ENCODE data around the gene MRPS7. TPM values are rescaled to one million over a fixed set of nuclear protein-coding genes. Genes with fewer than 3 reads are reported as not detected.

Gene MRPS7
- total RNA-seq, 1 experiment from 2014 or later = 125 TPM

DNA sequence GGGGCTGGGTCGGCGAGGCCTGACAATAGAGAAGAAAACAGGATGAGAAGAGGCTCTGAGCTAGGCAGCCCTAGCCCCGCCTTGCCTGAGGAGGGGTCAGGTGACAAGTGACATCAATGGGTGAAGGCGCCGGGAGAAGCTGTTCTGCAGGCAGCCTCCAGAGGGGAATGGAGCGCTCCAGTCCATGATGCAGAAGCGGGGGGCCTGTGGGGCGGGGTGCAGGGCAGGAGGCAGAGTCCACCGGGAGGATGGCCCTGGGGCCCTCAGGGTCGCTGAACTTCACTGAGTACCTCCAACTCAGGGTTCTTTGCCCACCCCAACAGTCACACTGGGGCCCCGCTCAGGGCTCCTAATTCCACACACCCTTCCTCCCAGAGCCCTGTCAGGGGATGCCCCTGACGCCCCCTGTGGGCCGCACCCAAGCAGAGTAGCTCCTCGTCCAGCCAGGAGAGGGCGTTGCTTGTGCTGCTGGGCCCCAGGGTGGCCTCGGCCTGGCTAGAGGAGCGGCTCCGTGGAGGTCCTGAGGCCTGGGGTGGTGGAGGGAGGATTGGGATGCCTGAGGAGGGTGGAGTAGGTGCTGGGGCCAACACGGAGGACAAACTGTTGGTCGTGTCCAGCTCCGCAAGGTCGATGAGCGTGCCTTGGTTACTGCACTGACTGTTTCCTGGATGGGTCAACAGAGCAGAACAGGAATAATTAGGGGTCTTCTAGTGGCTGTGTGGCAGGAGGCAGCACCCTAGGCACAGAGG lies 21.1 kb upstream of the MRPS7 start:
- CTCF ChIA-PET = interaction anchor here (0.5 to 2.7 kb wide), 10 partner anchors 11 to 131 kb away, joined by 3 to 33 read pairs (median 6); partner anchors contain the start of genes ARMC7, GGA3, MIF4GD and MRPS7
- Mint-ChIP-seq H3K4me1 (ENCODE audit: low read depth, unreplicated experiment) (peaks cover 19% of the 10 kb centered on the region), H3K27ac (ENCODE audit: unreplicated experiment) (peak overlapping the region; percentile 51), H3K9me3 (ENCODE audit: unreplicated experiment) (no peaks in the 10 kb centered on the region), H3K27me3 (ENCODE audit: insufficient read depth, unreplicated experiment) (no peaks in the 10 kb centered on the region), H3K36me3 (ENCODE audit: insufficient read depth, unreplicated experiment) (peaks cover 86% of the 10 kb centered on the region), H3K4me3 (ENCODE audit: unreplicated experiment) (no peak overlapping the region)
- peak; percentile 69 to 73 for DNase-seq
- POLR2A ChIA-PET = interaction anchor here (0.5 to 0.6 kb wide), 3 partner anchors 23 to 165 kb away, joined by 3 to 7 read pairs (median 3); partner anchors contain the start of gene GRB2
- Histone ChIP-seq H3K4me1 (peaks cover 16% of the 10 kb centered on the region), H3K9me3 (no peaks in the 10 kb centered on the region), H3K36me3 (ENCODE audit: control insufficient read depth, insufficient read depth, low read length) (peaks cover 8% of the 10 kb centered on the region; the same call in 1 of the 2 replicates), H3K4me3 (ENCODE audit: low read depth, low read length) (no peak overlapping the region), H3K27me3 (replicated peaks; ENCODE audit: control insufficient read depth, insufficient read depth, low read length) (no peaks in the 10 kb centered on the region)
- no TSS peak for BruUV-seq (replicated peaks)
- intact Hi-C loops (cut with micrococcal nuclease; ENCODE audit: unreplicated experiment) = loop anchor here (1.0 kb wide), 1 partner anchor 172 kb away; no protein-coding TSS in a partner anchor
- TF ChIP-seq, protein P1, sequence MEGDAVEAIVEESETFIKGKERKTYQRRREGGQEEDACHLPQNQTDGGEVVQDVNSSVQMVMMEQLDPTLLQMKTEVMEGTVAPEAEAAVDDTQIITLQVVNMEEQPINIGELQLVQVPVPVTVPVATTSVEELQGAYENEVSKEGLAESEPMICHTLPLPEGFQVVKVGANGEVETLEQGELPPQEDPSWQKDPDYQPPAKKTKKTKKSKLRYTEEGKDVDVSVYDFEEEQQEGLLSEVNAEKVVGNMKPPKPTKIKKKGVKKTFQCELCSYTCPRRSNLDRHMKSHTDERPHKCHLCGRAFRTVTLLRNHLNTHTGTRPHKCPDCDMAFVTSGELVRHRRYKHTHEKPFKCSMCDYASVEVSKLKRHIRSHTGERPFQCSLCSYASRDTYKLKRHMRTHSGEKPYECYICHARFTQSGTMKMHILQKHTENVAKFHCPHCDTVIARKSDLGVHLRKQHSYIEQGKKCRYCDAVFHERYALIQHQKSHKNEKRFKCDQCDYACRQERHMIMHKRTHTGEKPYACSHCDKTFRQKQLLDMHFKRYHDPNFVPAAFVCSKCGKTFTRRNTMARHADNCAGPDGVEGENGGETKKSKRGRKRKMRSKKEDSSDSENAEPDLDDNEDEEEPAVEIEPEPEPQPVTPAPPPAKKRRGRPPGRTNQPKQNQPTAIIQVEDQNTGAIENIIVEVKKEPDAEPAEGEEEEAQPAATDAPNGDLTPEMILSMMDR (IDR thresholded peaks at IDR 0.05; ENCODE audit: insufficient read depth in 1 of 2, low read depth in 1 of 2, low read length in 1 of 2, severe bottlenecking in 1 of 2, unreplicated experiment in 1 of 2) = peak; percentile 64 to 82

- Histone ChIP-seq H3K4me1 (peaks cover 16% of the 10 kb centered on the region), H3K9me3 (no peaks in the 10 kb centered on the region), H3K4me3 (ENCODE audit: low read depth, low read length) (no peak overlapping the region), H3K27me3 (replicated peaks; ENCODE audit: control insufficient read depth, insufficient read depth, low read length) (no peaks in the 10 kb centered on the region), H3K36me3 (ENCODE audit: control insufficient read depth, insufficient read depth, low read length) (peaks cover 9% of the 10 kb centered on the region)
- TF ChIP-seq, protein P1 (IDR thresholded peaks at IDR 0.05; ENCODE audit: insufficient read depth in 1 of 2, low read depth in 1 of 2, low read length in 1 of 2, severe bottlenecking in 1 of 2, unreplicated experiment in 1 of 2) = no peak
- H3K4me1 Mint-ChIP-seq (ENCODE audit: low read depth, unreplicated experiment) = peaks cover 19% of the 10 kb centered on the region
- peak overlapping the region; percentile 51 for H3K27ac Mint-ChIP-seq (ENCODE audit: unreplicated experiment)
- intact Hi-C loops (cut with micrococcal nuclease; ENCODE audit: unreplicated experiment) = no loop called here
- BruUV-seq (replicated peaks) = TSS peak; percentile 6
- DNase-seq = no peak
- H3K27me3 Mint-ChIP-seq (ENCODE audit: insufficient read depth, unreplicated experiment) = no peaks in the 10 kb centered on the region
- ChIA-PET CTCF (interaction anchor here (1.3 to 2.7 kb wide), 5 partner anchors 11 to 127 kb away, joined by 4 to 33 read pairs (median 7); partner anchors contain the start of genes MIF4GD and NUP85), POLR2A (interaction anchor here (0.5 kb wide), 1 partner anchor 165 kb away, joined by 3 read pairs; the partner anchor contains the start of gene GRB2)
- peaks cover 81% of the 10 kb centered on the region for H3K36me3 Mint-ChIP-seq (ENCODE audit: insufficient read depth, unreplicated experiment)
- no peak overlapping the region for H3K4me3 Mint-ChIP-seq (ENCODE audit: unreplicated experiment)
- H3K9me3 Mint-ChIP-seq (ENCODE audit: unreplicated experiment) = no peaks in the 10 kb centered on the region
These were observed 20.6 kb upstream of the MRPS7 start for GRCh38 chr17:75241143-75241430.

- POLR2A ChIA-PET = no interaction called here
- peaks cover 10% of the 10 kb centered on the region for H3K36me3 ChIP-seq (ENCODE audit: control insufficient read depth, insufficient read depth, low read length)
These were observed 20.2 kb upstream of the MRPS7 start for GRCh38 chr17:75241502-75241901.

More at GRCh38 chr17:75241502-75241901, 20.2 kb upstream of the MRPS7 start:
- Mint-ChIP-seq H3K27me3 (ENCODE audit: insufficient read depth, unreplicated experiment) (no peaks in the 10 kb centered on the region), H3K4me3 (ENCODE audit: unreplicated experiment) (no peak overlapping the region), H3K27ac (ENCODE audit: unreplicated experiment) (no peak overlapping the region), H3K36me3 (ENCODE audit: insufficient read depth, unreplicated experiment) (peaks cover 77% of the 10 kb centered on the region), H3K9me3 (ENCODE audit: unreplicated experiment) (no peaks in the 10 kb centered on the region), H3K4me1 (ENCODE audit: low read depth, unreplicated experiment) (peaks cover 19% of the 10 kb centered on the region)
- Histone ChIP-seq H3K9me3 (no peaks in the 10 kb centered on the region), H3K4me1 (peaks cover 16% of the 10 kb centered on the region), H3K4me3 (ENCODE audit: low read depth, low read length) (no peak overlapping the region), H3K27me3 (replicated peaks; ENCODE audit: control insufficient read depth, insufficient read depth, low read length) (no peaks in the 10 kb centered on the region)
- CTCF ChIA-PET = interaction anchor here (0.8 kb wide), 1 partner anchor 30 kb away, joined by 3 read pairs; the partner anchor contains the start of gene MIF4GD
- no TSS peak for BruUV-seq (replicated peaks)
- TF ChIP-seq, protein P1 (IDR thresholded peaks at IDR 0.05; ENCODE audit: insufficient read depth in 1 of 2, low read depth in 1 of 2, low read length in 1 of 2, severe bottlenecking in 1 of 2, unreplicated experiment in 1 of 2) = no peak
- DNase-seq = no peak
- intact Hi-C loops (cut with micrococcal nuclease; ENCODE audit: unreplicated experiment) = no loop called here
